ENCODE results near the gene CDK12. TPM values are rescaled to one million over a fixed set of nuclear protein-coding genes. Genes with fewer than 3 reads are reported as not detected.

The CDK12 gene
- 47.6 TPM for total RNA-seq

DNA sequence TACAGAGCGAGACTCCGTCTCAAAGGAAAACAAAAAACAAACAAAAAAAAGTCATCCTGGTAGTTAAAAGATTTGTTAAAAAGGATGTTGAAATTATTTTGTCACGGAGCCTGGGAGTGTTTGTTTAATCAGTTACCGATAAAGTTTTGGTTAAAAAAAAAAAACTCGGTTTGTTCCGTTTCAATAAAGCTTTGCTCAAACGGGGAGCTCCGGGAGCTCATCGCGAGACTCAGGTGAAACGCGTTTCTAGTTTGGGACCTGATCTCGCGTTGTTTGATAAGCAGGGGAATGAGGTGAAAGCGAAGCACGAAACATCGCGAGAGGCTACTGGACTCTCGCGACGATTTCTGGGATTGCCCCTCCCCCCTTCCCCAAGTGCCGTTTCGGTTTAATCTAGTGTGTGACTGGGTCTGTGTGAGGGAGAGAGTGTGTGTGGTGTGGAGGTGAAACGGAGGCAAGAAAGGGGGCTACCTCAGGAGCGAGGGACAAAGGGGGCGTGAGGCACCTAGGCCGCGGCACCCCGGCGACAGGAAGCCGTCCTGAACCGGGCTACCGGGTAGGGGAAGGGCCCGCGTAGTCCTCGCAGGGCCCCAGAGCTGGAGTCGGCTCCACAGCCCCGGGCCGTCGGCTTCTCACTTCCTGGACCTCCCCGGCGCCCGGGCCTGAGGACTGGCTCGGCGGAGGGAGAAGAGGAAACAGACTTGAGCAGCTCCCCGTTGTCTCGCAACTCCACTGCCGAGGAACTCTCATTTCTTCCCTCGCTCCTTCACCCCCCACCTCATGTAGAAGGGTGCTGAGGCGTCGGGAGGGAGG lies at the start of gene CDK12:
CDK12 (plus strand) TSS at position 374 of the 813 bp plus-strand sequence. CDS start 586 bp downstream, outside the sequence.

DNA sequence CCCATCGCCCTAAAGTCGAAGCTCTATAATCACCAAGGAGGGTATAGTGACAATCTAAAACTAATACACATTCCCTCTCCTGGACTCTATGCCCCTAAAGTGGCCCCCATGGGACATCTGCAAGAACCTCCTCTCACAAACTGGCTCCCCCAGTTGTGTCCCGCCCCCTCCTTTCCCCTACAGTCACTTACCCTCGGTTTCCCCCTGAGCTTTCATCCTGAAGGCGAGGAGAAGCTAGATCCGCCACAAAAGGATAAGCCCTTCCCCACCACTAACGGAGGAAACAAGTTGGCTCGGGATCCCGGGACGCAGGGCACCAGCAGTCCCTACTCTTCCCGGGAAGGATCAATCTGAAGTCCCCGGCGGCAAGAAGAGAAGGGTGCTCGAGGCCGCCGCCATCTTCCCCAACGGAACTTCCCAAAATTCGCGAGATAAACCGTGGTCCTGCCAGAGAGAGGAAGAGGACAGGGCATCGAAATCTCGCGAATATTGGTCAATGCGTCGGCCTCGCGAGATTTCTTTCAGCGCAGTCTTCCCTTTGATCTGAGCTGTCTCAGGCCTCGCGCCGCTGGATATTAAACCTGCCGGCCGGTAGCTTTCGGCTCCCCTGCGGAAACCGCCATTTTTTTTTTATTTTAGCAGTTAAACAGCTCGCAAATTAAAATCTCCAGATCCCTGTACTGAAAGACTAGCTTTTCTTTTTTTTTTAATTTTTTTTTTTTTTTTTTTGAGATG lies 10.3 kb upstream of the CDK12 start, which contains the start of gene MED1:
MED1 (minus strand) TSS at position 417 of the 735 bp plus-strand sequence; CDS start at position 216, 201 bp downstream.

Small RNA genes within 50 kb of the gene (small RNA-seq; reads per million reads assigned to genes)
- not detected for gene RNU6-233P (ENCODE audit: low replicate concordance)

Other genes with a start within 250 kb of the CDK12 start
- gene STAC2, start 235.5 kb upstream of the CDK12 start, total RNA-seq, result 0.93 TPM
- 20.7 TPM for gene FBXL20, start 59.9 kb upstream of the CDK12 start, total RNA-seq
- 28.2 TPM for gene MED1, start 10.2 kb upstream of the CDK12 start, total RNA-seq
- gene NEUROD2, start 146.4 kb downstream of the CDK12 start, total RNA-seq, result not detected
- gene PPP1R1B, start 165.5 kb downstream of the CDK12 start, total RNA-seq, result 6.1 TPM
- gene STARD3, start 175.7 kb downstream of the CDK12 start, total RNA-seq, result 53.9 TPM
- 70.2 TPM for gene TCAP, start 203.9 kb downstream of the CDK12 start, total RNA-seq
- 3.7 TPM for gene PNMT, start 207.0 kb downstream of the CDK12 start, total RNA-seq
- gene PGAP3, start 226.6 kb downstream of the CDK12 start, total RNA-seq, result 27.8 TPM
- 237 TPM for gene ERBB2, start 238.6 kb downstream of the CDK12 start, total RNA-seq

Data from metanephros (tissue), 2 donors.